ENCODE results near the gene INTS6.
A peak's percentile ranks its signal among the peaks of the same experiment; 100 is the strongest.

Gene INTS6

GRCh38 chr13:51457086-51457815 lies 4.4 kb upstream of the INTS6 start:
- no peak for DNase-seq
- in situ Hi-C loops (cut with MboI; ENCODE audit: low pct_unique_long_range_greater_than_20kb, low sequenced_read_pairs) = no loop called here

DNA sequence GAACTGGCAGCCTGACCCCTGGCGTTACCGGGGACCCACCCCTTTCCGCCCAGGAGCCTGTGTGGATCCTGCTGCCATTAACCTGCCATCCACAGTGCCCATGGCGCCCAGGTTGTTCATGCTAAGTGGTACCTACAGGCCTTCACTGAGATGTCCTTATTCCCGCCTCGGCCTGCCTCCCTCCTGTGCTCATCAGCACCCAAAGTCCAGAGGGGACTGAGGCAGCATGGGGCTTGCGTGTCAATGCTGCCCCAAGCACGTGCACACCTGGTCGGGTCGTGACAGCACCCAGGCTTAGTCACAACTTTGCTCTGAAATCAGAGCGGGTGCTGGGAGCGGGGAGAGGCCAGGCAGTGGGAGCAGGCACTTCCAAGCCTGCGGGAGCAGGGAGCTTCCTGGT lies 3.7 kb upstream of the INTS6 start:
- in situ Hi-C loops (cut with MboI; ENCODE audit: low pct_unique_long_range_greater_than_20kb, low sequenced_read_pairs) = no loop called here
- DNase-seq = no peak

GRCh38 chr13:51455532-51455931 lies 2.7 kb upstream of the INTS6 start:
- DNase-seq = no peak
- in situ Hi-C loops (cut with MboI; ENCODE audit: low pct_unique_long_range_greater_than_20kb, low sequenced_read_pairs) = no loop called here

DNA sequence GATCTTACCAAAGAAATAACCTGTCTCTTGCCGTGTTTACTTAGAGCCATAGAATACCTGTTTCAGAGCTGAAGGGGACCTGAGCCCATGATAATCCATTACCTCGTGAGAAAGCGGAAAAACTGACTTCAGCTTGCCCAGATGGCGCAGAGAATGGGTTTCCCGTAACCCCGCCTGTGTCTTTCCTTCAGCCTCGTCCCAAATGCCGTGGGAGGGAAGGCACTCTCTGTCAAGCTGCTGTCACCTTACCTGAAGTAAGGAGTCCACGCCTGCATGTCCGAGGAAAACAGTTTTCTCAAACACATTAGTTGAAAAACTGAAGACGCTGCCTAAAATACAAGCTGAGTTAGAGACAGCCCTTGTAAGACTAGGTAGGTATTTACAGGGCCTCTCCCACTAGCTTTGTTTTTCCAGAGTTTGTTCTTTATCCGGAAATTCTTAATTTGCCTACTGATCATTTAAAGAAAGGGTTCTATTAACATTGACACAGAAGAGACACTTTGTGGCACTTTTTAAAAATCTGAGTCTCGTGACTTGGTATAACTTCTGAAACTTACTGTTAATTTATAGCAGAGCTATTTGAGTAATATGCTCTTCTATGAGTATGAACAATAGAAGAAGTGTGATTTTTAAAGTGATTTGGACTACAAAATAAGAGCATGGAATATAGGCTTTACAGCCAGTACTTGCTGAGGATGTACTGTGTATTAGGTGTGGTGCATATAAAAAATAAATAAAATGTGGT lies 1.3 kb upstream of the INTS6 start:
- no peak for DNase-seq
- in situ Hi-C loops (cut with MboI; ENCODE audit: low pct_unique_long_range_greater_than_20kb, low sequenced_read_pairs) = no loop called here

DNA sequence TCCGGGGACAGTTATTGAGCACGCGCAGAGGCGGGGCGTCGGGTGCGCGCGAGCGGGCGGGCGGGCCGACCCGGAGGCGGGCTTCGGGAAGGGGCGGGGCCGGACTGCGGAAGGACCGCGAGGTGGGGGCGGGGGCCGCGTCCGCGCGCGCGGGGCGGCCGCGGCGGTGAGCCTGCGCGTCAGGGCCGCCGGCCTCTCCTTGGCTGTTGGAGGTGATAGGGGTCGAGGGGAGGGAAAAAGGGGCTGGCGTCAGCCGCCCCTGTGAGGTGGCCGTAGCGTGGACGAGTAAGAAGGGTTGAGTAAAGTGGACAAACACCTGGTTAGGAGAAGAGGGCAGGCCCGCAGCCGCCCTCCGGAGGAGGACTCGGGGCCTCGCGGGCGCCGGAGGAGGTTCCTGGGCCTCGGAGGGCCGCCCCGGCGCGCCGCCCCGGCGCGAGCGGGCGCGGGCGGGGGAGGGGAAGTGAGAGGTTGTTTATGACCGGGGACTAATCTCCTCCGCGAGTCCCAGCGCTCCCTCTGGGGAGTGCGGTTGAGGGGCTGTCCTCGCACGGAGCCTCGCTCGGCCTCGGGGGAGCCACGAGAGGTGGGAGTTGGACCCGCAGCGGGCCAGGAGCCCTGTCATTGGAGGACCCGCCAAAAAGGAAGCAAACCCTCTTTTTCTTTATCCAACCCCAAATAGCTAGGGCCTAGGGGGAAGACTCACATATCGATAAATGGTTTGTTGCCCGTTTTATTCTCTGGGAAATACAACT lies 547 bp upstream of the INTS6 start:
- DNase-seq = peak; percentile 92
- in situ Hi-C loops (cut with MboI; ENCODE audit: low pct_unique_long_range_greater_than_20kb, low sequenced_read_pairs) = no loop called here

- in situ Hi-C loops (cut with MboI; ENCODE audit: low pct_unique_long_range_greater_than_20kb, low sequenced_read_pairs) = no loop called here
Observed at GRCh38 chr13:51451467-51452360, 1.1 kb downstream of the INTS6 start.

DNA sequence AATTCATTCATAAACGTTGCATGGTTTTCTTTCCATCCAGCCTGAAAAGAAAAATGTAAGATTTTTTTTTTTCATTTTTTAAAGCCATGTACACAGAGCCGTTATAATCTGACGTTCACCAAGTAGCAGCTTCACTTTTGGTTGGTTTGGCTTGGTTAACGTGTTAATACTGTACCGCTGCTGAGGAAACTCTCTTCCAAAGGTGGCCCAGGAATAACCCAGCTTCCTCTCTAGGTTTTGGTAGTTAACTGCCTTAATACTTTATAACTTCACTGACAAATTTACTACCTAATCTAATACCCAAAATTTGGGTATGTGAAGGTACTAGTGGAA lies 1.7 kb downstream of the INTS6 start:
- no peak for DNase-seq
- in situ Hi-C loops (cut with MboI; ENCODE audit: low pct_unique_long_range_greater_than_20kb, low sequenced_read_pairs) = no loop called here

More at GRCh38 chr13:51451467-51452360, 1.1 kb downstream of the INTS6 start:
- peak; percentile 82 for DNase-seq

GRCh38 chr13:51449018-51449417 lies 3.8 kb downstream of the INTS6 start:
- in situ Hi-C loops (cut with MboI; ENCODE audit: low pct_unique_long_range_greater_than_20kb, low sequenced_read_pairs) = loop anchor here (25.0 kb wide), 1 partner anchor 338 kb away; no protein-coding TSS in a partner anchor
- DNase-seq = no peak

DNA sequence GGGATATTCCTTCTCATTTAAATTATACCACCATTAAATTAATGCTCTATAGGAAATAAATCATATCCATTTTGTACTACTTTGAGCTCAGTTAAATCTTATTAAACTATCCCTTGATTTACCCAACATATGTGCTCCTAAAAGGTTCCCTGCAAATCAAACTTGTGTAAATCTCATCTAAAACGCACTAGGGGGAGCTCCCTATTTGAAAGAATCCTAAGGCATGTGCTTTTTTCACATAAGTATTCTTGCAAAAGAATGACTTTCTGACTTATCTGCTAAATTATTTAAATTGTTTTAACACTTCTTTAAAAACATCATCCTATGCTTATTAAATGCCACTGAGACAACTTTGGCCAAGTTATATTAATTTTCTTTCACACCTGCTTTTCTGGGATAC lies 7.9 kb downstream of the INTS6 start:
- in situ Hi-C loops (cut with MboI; ENCODE audit: low pct_unique_long_range_greater_than_20kb, low sequenced_read_pairs) = loop anchor here (25.0 kb wide), 1 partner anchor 342 kb away; no protein-coding TSS in a partner anchor
- DNase-seq = peak; percentile 43

GRCh38 chr13:51440381-51440780 lies 12.5 kb downstream of the INTS6 start:
- in situ Hi-C loops (cut with MboI; ENCODE audit: low pct_unique_long_range_greater_than_20kb, low sequenced_read_pairs) = loop anchor here (25.0 kb wide), 1 partner anchor 347 kb away; no protein-coding TSS in a partner anchor
- no peak for DNase-seq

- DNase-seq = no peak
- in situ Hi-C loops (cut with MboI; ENCODE audit: low pct_unique_long_range_greater_than_20kb, low sequenced_read_pairs) = loop anchor here (25.0 kb wide), 1 partner anchor 350 kb away; no protein-coding TSS in a partner anchor
Observed at GRCh38 chr13:51437550-51438127, 15.2 kb downstream of the INTS6 start.

DNA sequence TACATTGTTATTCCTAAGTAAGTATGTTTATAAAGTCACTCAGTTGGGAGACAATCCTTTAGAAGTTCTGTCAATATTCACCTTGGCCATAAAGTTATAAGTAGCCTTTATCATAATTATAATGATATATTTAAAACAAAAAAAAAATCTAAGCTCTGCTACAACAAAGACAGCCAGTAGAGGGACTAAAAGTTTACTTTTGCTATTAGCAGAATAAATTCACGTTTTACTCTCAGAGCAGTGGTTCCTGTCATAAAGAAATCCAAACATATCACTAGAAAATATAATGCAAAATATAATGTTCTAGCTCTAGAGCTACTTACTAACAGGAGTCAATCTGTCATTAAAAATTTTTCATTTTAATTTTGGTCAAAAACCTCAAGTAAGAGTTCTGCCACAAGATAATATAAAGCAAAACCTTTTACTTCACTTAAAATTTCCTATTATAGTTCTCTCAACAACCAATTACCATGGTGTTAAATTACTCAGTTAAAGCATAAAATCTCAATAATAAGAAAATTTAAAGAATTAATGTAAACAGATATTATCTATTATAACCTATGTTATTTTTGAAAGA lies 17.7 kb downstream of the INTS6 start:
- in situ Hi-C loops (cut with MboI; ENCODE audit: low pct_unique_long_range_greater_than_20kb, low sequenced_read_pairs) = loop anchor here (25.0 kb wide), 1 partner anchor 352 kb away; no protein-coding TSS in a partner anchor
- peak; percentile 33 for DNase-seq

GRCh38 chr13:51432576-51432975 lies 20.3 kb downstream of the INTS6 start:
- in situ Hi-C loops (cut with MboI; ENCODE audit: low pct_unique_long_range_greater_than_20kb, low sequenced_read_pairs) = loop anchor here (25.0 kb wide), 1 partner anchor 355 kb away; no protein-coding TSS in a partner anchor
- DNase-seq = no peak

GRCh38 chr13:51426982-51427381 lies 25.9 kb downstream of the INTS6 start:
- in situ Hi-C loops (cut with MboI; ENCODE audit: low pct_unique_long_range_greater_than_20kb, low sequenced_read_pairs) = loop anchor here (25.0 kb wide), 1 partner anchor 360 kb away; no protein-coding TSS in a partner anchor
- no peak for DNase-seq

DNA sequence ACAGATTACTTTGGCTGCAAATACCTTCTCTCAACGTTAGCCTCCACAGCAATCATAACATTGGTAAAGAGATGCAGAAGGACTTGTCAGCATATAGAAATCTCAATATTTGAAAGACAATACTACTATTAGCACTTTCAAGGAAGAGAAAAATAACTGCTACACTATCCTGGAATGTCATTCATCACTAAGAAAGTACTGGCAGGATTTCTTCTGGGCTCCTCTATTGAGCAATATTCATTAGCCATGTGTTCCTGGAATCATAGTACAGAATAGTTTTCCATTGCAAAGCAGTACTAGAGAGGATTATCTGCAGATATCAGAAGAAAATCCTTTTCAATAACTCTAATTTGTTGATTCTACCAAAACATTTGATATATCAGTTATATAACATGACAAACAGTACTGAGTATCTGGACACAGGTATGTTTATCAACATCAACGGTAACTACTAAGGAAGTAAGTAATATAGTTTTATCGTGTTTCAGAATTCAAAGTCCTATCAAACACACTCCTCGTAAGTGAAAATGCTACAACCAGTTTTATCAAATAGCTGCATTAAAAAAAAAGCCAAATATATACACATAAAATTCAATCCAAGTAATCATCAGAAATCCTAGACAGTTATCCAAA lies 27.3 kb downstream of the INTS6 start:
- in situ Hi-C loops (cut with MboI; ENCODE audit: low pct_unique_long_range_greater_than_20kb, low sequenced_read_pairs) = loop anchor here (25.0 kb wide), 1 partner anchor 362 kb away; no protein-coding TSS in a partner anchor
- DNase-seq = no peak

GRCh38 chr13:51423766-51424165 lies 29.1 kb downstream of the INTS6 start:
- DNase-seq = no peak
- in situ Hi-C loops (cut with MboI; ENCODE audit: low pct_unique_long_range_greater_than_20kb, low sequenced_read_pairs) = no loop called here

GRCh38 chr13:51422484-51422883 lies 30.4 kb downstream of the INTS6 start:
- in situ Hi-C loops (cut with MboI; ENCODE audit: low pct_unique_long_range_greater_than_20kb, low sequenced_read_pairs) = no loop called here

More at GRCh38 chr13:51422484-51422883, 30.4 kb downstream of the INTS6 start:
- DNase-seq = no peak
